Measurements from ENCODE around the gene ZC3HAV1L.
A peak's percentile ranks its signal among the peaks of the same experiment; 100 is the strongest.
"Not testable (repeated sequence)": the region's sequence is repeated elsewhere in the genome, so short reads cannot be mapped to it uniquely, and the experiment has no call there.

ZC3HAV1L gene

DNA sequence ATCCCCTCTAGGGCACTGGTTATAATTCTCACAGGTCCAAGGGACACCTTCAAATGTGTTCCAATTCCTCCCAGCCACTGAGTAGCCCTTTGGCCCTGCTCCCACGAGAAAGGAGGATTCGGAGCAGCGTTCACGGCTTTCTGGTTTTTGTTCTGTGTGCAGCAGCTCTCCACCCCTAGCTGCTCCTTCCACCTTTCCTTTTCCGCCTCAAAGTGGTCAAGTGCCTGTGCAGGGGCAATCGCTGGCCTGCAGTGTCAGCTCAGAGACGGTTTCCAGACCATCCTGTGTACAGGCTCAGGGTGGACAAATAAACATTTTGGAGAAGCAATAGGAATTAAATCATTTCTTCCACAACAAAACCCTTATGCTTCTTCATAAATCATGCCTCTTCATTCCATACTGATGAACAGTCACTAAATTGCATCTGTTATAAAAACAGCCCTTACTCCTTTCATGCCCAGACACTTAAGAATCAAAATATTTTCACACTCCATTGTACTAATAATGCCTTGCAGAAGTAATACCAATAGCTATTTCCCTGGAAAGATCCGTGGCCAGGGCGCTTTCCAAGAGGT lies 55.8 kb downstream of the ZC3HAV1L start:
- no peaks in the 10 kb centered on the region for H3K9me3 ChIP-seq
- H3K4me1 ChIP-seq = peaks cover 10% of the 10 kb centered on the region; the same call in 1 of the 2 replicates
- no peaks in the 10 kb centered on the region for H3K36me3 ChIP-seq
- TF ChIP-seq, protein P1, sequence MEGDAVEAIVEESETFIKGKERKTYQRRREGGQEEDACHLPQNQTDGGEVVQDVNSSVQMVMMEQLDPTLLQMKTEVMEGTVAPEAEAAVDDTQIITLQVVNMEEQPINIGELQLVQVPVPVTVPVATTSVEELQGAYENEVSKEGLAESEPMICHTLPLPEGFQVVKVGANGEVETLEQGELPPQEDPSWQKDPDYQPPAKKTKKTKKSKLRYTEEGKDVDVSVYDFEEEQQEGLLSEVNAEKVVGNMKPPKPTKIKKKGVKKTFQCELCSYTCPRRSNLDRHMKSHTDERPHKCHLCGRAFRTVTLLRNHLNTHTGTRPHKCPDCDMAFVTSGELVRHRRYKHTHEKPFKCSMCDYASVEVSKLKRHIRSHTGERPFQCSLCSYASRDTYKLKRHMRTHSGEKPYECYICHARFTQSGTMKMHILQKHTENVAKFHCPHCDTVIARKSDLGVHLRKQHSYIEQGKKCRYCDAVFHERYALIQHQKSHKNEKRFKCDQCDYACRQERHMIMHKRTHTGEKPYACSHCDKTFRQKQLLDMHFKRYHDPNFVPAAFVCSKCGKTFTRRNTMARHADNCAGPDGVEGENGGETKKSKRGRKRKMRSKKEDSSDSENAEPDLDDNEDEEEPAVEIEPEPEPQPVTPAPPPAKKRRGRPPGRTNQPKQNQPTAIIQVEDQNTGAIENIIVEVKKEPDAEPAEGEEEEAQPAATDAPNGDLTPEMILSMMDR (IDR thresholded peaks at IDR 0.05; ENCODE audit: low read depth, low read length) = no peak
- peak; percentile 23 for DNase-seq
- H3K27me3 ChIP-seq = no peaks in the 10 kb centered on the region
- peak overlapping the region; percentile 91 for H3K4me3 ChIP-seq (ENCODE audit: low read depth, low read length)

DNA sequence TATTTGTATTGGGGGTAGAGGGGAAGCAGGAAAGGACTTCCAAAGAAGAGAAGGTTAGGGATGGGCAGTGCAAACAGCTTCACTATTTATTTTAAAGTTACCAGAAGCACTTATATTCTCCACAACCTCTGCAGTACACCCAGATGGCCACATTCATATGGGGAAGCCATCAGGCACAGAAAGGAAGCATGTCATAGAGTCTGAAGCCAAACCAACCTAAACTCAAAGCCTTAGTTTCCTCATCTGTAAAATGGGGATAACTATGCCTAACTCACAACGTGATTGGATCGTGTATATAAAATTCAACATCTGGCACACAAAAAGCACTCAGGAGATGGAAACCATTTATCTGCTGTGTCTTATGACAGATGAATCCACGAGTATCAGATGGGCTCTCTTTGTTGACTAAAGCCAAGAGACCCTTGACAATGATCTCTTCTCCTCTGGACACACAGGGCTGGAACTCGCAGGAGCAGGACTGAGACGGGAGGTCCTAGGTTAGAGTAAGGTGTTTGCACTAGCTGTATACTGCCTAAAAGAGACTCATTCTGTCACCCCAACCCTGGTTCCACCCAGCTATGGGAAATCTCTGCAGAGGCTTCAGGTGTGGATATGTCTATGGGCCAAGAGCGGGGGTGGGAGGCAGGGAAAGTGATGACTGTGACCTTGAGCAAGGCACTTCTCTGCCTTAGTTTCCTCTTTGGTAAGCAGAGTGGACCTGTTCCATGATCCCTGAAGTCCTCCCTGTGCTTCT lies 56.4 kb downstream of the ZC3HAV1L start:
- H3K9me3 ChIP-seq = no peaks in the 10 kb centered on the region
- DNase-seq = no peak
- peak overlapping the region; percentile 91 for H3K4me3 ChIP-seq (ENCODE audit: low read depth, low read length)
- TF ChIP-seq, protein P1 (IDR thresholded peaks at IDR 0.05; ENCODE audit: low read depth, low read length) = peak; percentile 30
- no peaks in the 10 kb centered on the region for H3K36me3 ChIP-seq
- no peaks in the 10 kb centered on the region for H3K27me3 ChIP-seq
- peaks cover 14% of the 10 kb centered on the region; the same call in 1 of the 2 replicates for H3K4me1 ChIP-seq

- H3K4me1 ChIP-seq = peaks cover 14% of the 10 kb centered on the region; the same call in 1 of the 2 replicates
- TF ChIP-seq, protein P1 (IDR thresholded peaks at IDR 0.05; ENCODE audit: low read depth, low read length) = no peak
- H3K9me3 ChIP-seq = no peaks in the 10 kb centered on the region
- DNase-seq = no peak
- H3K36me3 ChIP-seq = no peaks in the 10 kb centered on the region
- no peak overlapping the region for H3K4me3 ChIP-seq (ENCODE audit: low read depth, low read length)
- H3K27me3 ChIP-seq = no peaks in the 10 kb centered on the region
Measured at GRCh38 chr7:138978541-138979184, 57.2 kb downstream of the ZC3HAV1L start.

- H3K27me3 ChIP-seq; H3K36me3 ChIP-seq; DNase-seq; H3K9me3 ChIP-seq; H3K4me3 ChIP-seq (ENCODE audit: low read depth, low read length): not testable (repeated sequence)
- peaks cover 14% of the 10 kb centered on the region; the same call in 1 of the 2 replicates for H3K4me1 ChIP-seq
Measured at GRCh38 chr7:138976161-138976560, 59.7 kb downstream of the ZC3HAV1L start.

All from BE2C (cell line).